Prostate gland (tissue), 2 donors: ENCODE measurements around the gene CTSC. TPM values are rescaled to one million over a fixed set of nuclear protein-coding genes. Genes with fewer than 3 reads are reported as not detected.

ENCODE experiments used
- DNase-seq: peaks from one replicate; pipeline ENCODE4 v3.0.0-alpha.2; 2019; ENCODE audit warnings: low spot score
- H3K27ac ChIP-seq, 2 donors: fragments of 200-600 bp; sonication (generic); 2 replicates each; pipeline ENCODE4 v1.5.1; 2017 to 2019
- H3K27me3 ChIP-seq: fragments of 200-600 bp; sonication (generic); replicated peaks from 2 replicates; pipeline ENCODE4 v1.5.1; 2019; ENCODE audit not compliant: insufficient read depth
- H3K36me3 ChIP-seq, 2 donors: fragments of 200-600 bp; sonication (generic); 1 replicate in 1 of 2; 2 replicates in 1 of 2; pipeline versions ENCODE4 v1.5.1 to v1.8.1; 2017 to 2019
- H3K4me1 ChIP-seq: fragments of 200-600 bp; sonication (generic); replicated peaks from 2 replicates; pipeline ENCODE4 v1.5.1; 2019
- H3K4me3 ChIP-seq, 2 donors: fragments of 200-600 bp; sonication (generic); 2 replicates each; pipeline ENCODE4 v1.5.1; 2017 to 2019
- H3K9me3 ChIP-seq: fragments of 200-600 bp; sonication (generic); 2 replicates; pipeline ENCODE4 v1.5.1; 2017
- POLR2A ChIP-seq: fragments of 450-650 bp; IDR thresholded peaks from one replicate; pipeline ENCODE4 v1.6.1; 2016; ENCODE audit warnings: antibody characterized with exemption, mild to moderate bottlenecking
- POLR2AphosphoS5 ChIP-seq: sonication (generic); formaldehyde crosslinking; IDR thresholded peaks from one replicate; pipeline ENCODE4 v1.6.1; 2017; ENCODE audit warnings: antibody characterized with exemption
- WGBS: methylation state at CpG from one replicate; pipeline ENCODE4 v1.1.5; 2018; 5-methylcytosine and 5-hydroxymethylcytosine counted together
- intact Hi-C: fragments of 100-400 bp; cut with DNase I; formaldehyde crosslinking; loops from one replicate; pipeline ENCODE4 v1.14.2; 2022
- total RNA-seq, 2 donors: library from RNA; depleted of rRNA; stranded (reverse); fragments of >200 nt; gene quantifications; one replicate each; pipeline ENCODE4 v1.1.0, GENCODE V29; 2016
- TF ChIP-seq, protein P1 (sequence below), 4 experiments: fragments of 200-600 bp in 2 of 4; fragments of 450-650 bp in 2 of 4; sonication (generic) in 2 of 4; IDR thresholded peaks; 1 replicate in 3 of 4; 2 replicates in 1 of 4; pipeline ENCODE4 v1.5.1; 2016 to 2019; ENCODE audit warnings: antibody characterized with exemption in 4 of 4, mild to moderate bottlenecking in 2 of 4, moderate library complexity in 2 of 4

Gene CTSC
- total RNA-seq, 2 donors from 2014 or later: 19.4 to 65.5 TPM

DNA sequence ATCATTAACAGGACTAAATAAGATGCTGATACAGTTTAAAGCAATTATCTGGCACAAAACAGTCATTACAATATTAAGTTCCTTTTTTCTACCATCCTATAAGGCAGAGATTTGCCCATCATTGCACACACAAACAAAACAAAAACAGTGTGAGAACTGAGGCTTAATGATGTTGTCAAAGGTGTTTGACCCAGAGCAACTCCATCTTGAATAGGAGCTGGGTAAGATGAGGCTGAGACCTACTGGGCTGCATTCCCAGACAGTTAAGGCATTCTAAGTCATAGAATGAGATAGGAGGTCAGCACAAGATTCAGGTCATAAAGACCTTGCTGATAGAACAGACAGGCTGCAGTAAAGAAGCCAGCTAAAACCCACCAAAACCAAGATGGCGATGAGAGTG lies 33.2 kb downstream of the CTSC start:
- no peak for DNase-seq
- H3K4me1 ChIP-seq: no peaks in the 10 kb centered on the region
- no peaks in the 10 kb centered on the region for H3K27me3 ChIP-seq
- no peak overlapping the region for H3K4me3 ChIP-seq
- WGBS: 94% methylated on average over 1 of the region's 1 CpG
- H3K36me3 ChIP-seq: no peaks in the 10 kb centered on the region
- no peak overlapping the region for H3K27ac ChIP-seq
- intact Hi-C loops: no loop called here
- TF ChIP-seq, protein P1, sequence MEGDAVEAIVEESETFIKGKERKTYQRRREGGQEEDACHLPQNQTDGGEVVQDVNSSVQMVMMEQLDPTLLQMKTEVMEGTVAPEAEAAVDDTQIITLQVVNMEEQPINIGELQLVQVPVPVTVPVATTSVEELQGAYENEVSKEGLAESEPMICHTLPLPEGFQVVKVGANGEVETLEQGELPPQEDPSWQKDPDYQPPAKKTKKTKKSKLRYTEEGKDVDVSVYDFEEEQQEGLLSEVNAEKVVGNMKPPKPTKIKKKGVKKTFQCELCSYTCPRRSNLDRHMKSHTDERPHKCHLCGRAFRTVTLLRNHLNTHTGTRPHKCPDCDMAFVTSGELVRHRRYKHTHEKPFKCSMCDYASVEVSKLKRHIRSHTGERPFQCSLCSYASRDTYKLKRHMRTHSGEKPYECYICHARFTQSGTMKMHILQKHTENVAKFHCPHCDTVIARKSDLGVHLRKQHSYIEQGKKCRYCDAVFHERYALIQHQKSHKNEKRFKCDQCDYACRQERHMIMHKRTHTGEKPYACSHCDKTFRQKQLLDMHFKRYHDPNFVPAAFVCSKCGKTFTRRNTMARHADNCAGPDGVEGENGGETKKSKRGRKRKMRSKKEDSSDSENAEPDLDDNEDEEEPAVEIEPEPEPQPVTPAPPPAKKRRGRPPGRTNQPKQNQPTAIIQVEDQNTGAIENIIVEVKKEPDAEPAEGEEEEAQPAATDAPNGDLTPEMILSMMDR (IDR thresholded peaks at IDR 0.05): no peak
- TF ChIP-seq POLR2A: no peak
- no peak for TF ChIP-seq POLR2AphosphoS5
- H3K9me3 ChIP-seq: no peaks in the 10 kb centered on the region

DNA sequence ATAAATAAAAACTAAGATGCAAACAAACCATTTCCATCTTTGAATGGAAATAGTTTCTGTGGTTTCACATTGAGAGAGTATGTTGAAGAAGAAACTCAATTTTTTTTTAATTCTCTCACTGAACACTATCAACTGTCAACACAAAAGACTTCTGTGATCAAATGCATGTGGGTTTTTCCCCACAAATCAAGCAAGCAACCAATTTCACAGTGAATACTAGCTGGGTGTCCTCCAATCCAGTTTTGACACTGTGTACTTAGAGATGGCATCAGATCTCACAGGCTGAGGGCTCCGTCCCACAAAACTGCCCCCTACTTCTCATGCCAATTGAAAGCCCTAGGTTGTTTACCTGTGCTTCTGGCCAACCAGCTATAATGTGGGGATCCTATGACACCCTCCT lies 34.5 kb downstream of the CTSC start:
- no peaks in the 10 kb centered on the region for H3K27me3 ChIP-seq
- no peak for TF ChIP-seq POLR2A
- TF ChIP-seq POLR2AphosphoS5: no peak
- no peak overlapping the region for H3K4me3 ChIP-seq
- WGBS: 73% methylated on average over 1 of the region's 1 CpG
- no peaks in the 10 kb centered on the region for H3K36me3 ChIP-seq
- no peak for DNase-seq
- H3K27ac ChIP-seq: no peak overlapping the region
- intact Hi-C loops: no loop called here
- no peaks in the 10 kb centered on the region for H3K9me3 ChIP-seq
- H3K4me1 ChIP-seq: no peaks in the 10 kb centered on the region

GRCh38 chr11:88301488-88302140 lies 35.9 kb downstream of the CTSC start:
- H3K27ac ChIP-seq: no peak overlapping the region
- no peaks in the 10 kb centered on the region for H3K36me3 ChIP-seq
- H3K9me3 ChIP-seq: no peaks in the 10 kb centered on the region

DNA sequence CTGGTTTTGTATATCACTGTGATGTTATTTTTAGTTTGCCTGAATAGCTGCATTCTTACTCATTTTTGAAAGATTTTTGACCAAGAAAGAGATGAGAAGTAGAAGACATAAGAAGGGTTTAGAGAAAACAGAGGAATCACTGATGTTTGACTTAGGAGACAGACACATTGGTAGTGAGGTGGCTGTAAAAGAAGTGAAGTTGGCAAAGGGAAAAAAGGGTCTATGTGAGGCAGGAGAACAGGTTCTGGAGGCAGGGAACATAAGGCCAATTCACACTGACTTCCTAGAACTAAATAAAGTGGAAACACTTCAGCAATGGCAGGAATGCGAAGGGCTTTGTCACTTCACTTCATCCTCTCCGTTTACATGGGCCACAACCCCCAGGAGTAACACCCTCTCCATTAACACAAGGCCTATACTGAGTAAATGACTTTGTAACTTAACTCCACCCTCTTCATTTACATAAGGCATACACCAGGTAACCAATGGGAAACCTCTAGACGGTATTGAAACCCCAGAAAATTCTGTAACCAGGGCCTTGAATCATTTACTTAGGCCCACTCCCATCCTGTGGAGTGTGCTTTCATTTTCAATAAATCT lies 36.5 kb downstream of the CTSC start:
- no peak overlapping the region for H3K4me3 ChIP-seq
- DNase-seq: no peak
- H3K27ac ChIP-seq: no peak overlapping the region
- no peaks in the 10 kb centered on the region for H3K36me3 ChIP-seq
- 78% methylated on average over 3 of the region's 3 CpGs for WGBS
- intact Hi-C loops: no loop called here
- H3K27me3 ChIP-seq: no peaks in the 10 kb centered on the region
- no peaks in the 10 kb centered on the region for H3K4me1 ChIP-seq
- TF ChIP-seq POLR2AphosphoS5 (no peak), POLR2A (no peak)
- TF ChIP-seq, protein P1 (IDR thresholded peaks at IDR 0.05): no peak
- no peaks in the 10 kb centered on the region for H3K9me3 ChIP-seq

More at GRCh38 chr11:88301488-88302140, 35.9 kb downstream of the CTSC start:
- Histone ChIP-seq H3K4me1 (no peaks in the 10 kb centered on the region), H3K4me3 (no peak overlapping the region), H3K27me3 (no peaks in the 10 kb centered on the region)
- TF ChIP-seq, protein P1 (IDR thresholded peaks at IDR 0.05): no peak
- TF ChIP-seq POLR2AphosphoS5: no peak
- TF ChIP-seq POLR2A: no peak
- no peak for DNase-seq
- intact Hi-C loops: no loop called here
- WGBS: 69% methylated on average over 9 of the region's 9 CpGs

DNA sequence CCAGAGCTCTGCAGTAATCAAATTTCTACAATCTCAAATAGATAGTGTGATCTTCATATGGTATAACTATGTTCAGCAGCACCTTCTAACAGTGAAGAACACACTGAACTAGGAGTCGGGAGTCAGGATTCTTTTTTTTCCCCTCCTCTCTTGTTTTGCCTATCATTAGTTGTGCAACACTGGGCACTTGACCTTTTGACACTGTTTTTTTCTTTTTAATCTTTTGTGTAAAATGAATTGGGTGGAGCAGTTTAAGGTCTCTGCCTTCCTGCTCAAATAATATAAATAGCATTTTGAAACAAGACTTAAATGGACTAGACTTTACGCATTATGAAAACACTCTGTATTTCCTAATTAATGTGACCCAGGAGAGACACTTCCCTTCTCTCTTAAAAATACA lies 39.7 kb downstream of the CTSC start:
- no peak for TF ChIP-seq POLR2A
- TF ChIP-seq, protein P1 (IDR thresholded peaks at IDR 0.05): no peak
- TF ChIP-seq POLR2AphosphoS5: no peak
- Histone ChIP-seq H3K27ac (no peak overlapping the region), H3K9me3 (no peaks in the 10 kb centered on the region), H3K4me1 (no peaks in the 10 kb centered on the region), H3K36me3 (no peaks in the 10 kb centered on the region), H3K4me3 (no peak overlapping the region), H3K27me3 (no peaks in the 10 kb centered on the region)
- intact Hi-C loops: no loop called here
- WGBS: 54% methylated on average over 2 of the region's 2 CpGs
- no peak for DNase-seq
